ENCODE measurements around the gene INTS6.

DNA sequence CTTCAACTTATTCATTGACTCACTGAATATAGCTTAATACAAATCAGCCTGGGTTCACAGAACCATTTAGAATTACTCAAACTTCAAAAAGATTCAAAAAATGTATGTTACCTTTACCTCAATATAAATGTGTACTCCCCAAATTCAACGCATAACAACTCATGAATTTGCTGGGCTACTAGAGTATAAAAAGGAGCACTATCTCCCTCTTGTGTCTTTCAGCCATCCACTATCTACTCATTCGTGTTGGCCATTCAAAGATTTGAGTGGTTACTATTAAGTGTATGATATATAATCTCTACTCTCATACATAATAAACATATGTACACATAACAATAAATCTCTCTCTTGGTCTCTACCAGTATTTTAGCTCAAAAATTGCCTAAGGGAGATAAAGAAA is 20.3 kb downstream of the INTS6 start:
- TF ChIP-seq EZH2phosphoT487 (IDR thresholded peaks at IDR 0.05; ENCODE audit: borderline replicate concordance, low read length), result no peak
- TF ChIP-seq EZH2 (IDR thresholded peaks at IDR 0.05; ENCODE audit: low read length, unreplicated experiment), result no peak
- TF ChIP-seq, protein P1, sequence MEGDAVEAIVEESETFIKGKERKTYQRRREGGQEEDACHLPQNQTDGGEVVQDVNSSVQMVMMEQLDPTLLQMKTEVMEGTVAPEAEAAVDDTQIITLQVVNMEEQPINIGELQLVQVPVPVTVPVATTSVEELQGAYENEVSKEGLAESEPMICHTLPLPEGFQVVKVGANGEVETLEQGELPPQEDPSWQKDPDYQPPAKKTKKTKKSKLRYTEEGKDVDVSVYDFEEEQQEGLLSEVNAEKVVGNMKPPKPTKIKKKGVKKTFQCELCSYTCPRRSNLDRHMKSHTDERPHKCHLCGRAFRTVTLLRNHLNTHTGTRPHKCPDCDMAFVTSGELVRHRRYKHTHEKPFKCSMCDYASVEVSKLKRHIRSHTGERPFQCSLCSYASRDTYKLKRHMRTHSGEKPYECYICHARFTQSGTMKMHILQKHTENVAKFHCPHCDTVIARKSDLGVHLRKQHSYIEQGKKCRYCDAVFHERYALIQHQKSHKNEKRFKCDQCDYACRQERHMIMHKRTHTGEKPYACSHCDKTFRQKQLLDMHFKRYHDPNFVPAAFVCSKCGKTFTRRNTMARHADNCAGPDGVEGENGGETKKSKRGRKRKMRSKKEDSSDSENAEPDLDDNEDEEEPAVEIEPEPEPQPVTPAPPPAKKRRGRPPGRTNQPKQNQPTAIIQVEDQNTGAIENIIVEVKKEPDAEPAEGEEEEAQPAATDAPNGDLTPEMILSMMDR (conservative IDR thresholded peaks at IDR 0.05; ENCODE audit: low read depth, low read length), result no peak

Measured in PC-3 (cell line).